Stomach (tissue), 9 donors: ENCODE data around the gene SUPV3L1. TPM values are rescaled to one million over a fixed set of nuclear protein-coding genes. Genes with fewer than 3 reads are reported as not detected.

Experiments used
- DNase-seq, 2 donors: peaks; one replicate each; pipeline versions ENCODE4 v3.0.0 to v3.0.0-alpha.2; 2013 to 2019
- H3K27ac ChIP-seq, 5 donors: fragments of 200-600 bp in 4 of 5; sonication (generic) in 4 of 5; one replicate each; pipeline ENCODE4 v1.5.1; 2013 to 2019; ENCODE audit warnings: mild to moderate bottlenecking in 1 of 5, moderate library complexity in 1 of 5
- H3K27me3 ChIP-seq, 3 donors: fragments of 200-600 bp; sonication (generic); one replicate each; pipeline ENCODE4 v1.5.1; 2017 to 2019; ENCODE audit warnings: mixed run types in 1 of 3
- H3K36me3 ChIP-seq, 4 donors: fragments of 200-600 bp; sonication (generic); 1 replicate in 3 of 4; 2 replicates in 1 of 4; pipeline ENCODE4 v1.5.1; 2016 to 2019
- H3K4me1 ChIP-seq, 4 donors: fragments of 200-600 bp; sonication (generic); one replicate each; pipeline ENCODE4 v1.5.1; 2016 to 2019
- H3K4me3 ChIP-seq, 4 donors: fragments of 200-600 bp; sonication (generic) in 3 of 4; one replicate each; pipeline ENCODE4 v1.5.1; 2016 to 2019; ENCODE audit warnings: mild to moderate bottlenecking in 1 of 4
- H3K9me3 ChIP-seq, 4 donors: fragments of 200-600 bp; sonication (generic); one replicate each; pipeline ENCODE4 v1.5.1; 2016 to 2019
- EP300 ChIP-seq: sonication (generic); formaldehyde crosslinking; IDR thresholded peaks from one replicate; pipeline ENCODE4 v1.6.1; 2017; ENCODE audit warnings: antibody characterized with exemption
- POLR2A ChIP-seq, 4 donors: fragments of 450-650 bp; IDR thresholded peaks; one replicate each; pipeline ENCODE4 v1.6.1; 2016; ENCODE audit warnings: antibody characterized with exemption in 4 of 4, control low read depth in 2 of 4, mild to moderate bottlenecking in 1 of 4, moderate library complexity in 1 of 4
- POLR2AphosphoS5 ChIP-seq, 3 donors: sonication (generic); formaldehyde crosslinking; IDR thresholded peaks; one replicate each; pipeline ENCODE4 v1.6.1; 2016; ENCODE audit warnings: antibody characterized with exemption in 3 of 3
- WGBS, 5 donors: extraction: QIAGEN DNeasy Blood & Tissue Kit in 3 of 5; methylation state at CpG; one replicate each; pipeline versions ENCODE4 v1.1.5 to v1.1.7; 2013 to 2018; 5-methylcytosine and 5-hydroxymethylcytosine counted together
- intact Hi-C: fragments of 100-400 bp; cut with DNase I; formaldehyde crosslinking; loops from one replicate; pipeline ENCODE4 v1.15.1; 2023; ENCODE audit warnings: low total_unique reads
- polyA plus RNA-seq, 3 donors: library from polyadenylated mRNA; stranded (reverse); fragments of 200-250 nt; gene quantifications; one replicate each; pipeline ENCODE4 v1.2.3, GENCODE V29; 2013
- total RNA-seq, 5 donors: library from RNA; depleted of rRNA; stranded (reverse); fragments of >200 nt; gene quantifications; one replicate each; pipeline versions ENCODE4 v1.1.0 to v1.2.3, GENCODE V29; 2014 to 2016
- TF ChIP-seq, protein P1 (sequence below), 7 experiments: fragments of 450-650 bp in 4 of 7; fragments of 200-600 bp in 3 of 7; sonication (generic) in 3 of 7; IDR thresholded peaks; one replicate each; pipeline ENCODE4 v1.5.1; 2016 to 2019; ENCODE audit warnings: antibody characterized with exemption in 7 of 7, control low read depth in 2 of 7, mild to moderate bottlenecking in 1 of 7
- donor health status: healthy with polysubstance abuse.
- donor health status: Bipolar disorder and iron deficiency.
- donor health status: healthy.

SUPV3L1 gene
- total and polyA plus RNA-seq, 8 donors = 15.2 to 111 (median 45.5) TPM

DNA sequence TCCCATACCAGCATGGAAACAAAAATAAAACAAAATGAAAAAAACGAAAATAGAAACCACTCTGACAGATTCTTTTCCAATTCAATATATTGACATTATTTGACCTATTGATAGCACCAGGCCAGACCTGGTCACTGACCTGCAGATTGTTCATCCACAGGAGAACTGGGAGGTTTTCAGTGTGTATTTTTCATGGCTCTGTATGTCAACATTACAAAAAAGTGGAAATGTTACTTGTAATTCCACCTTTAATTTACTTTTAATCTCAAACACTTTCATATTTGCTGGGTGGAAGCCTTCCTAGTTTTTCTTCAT, 43.0 kb downstream of the SUPV3L1 start:
- Histone ChIP-seq H3K9me3 (no peaks in the 10 kb centered on the region), H3K4me3 (no peak overlapping the region), H3K4me1 (peaks cover 4 to 30% (median 11%) of the 10 kb centered on the region in 4 donors), H3K36me3 (no peaks in the 10 kb centered on the region), H3K27me3 (peaks cover 0 to 17% (median 0%) of the 10 kb centered on the region in 3 donors), H3K27ac (peak overlapping the region; percentile 74 to 89 (median 86))
- intact Hi-C loops = no loop called here
- 6 to 22% (median 17%) methylated on average over 1 of the region's 1 CpG for WGBS, 5 donors
- TF ChIP-seq, protein P1, sequence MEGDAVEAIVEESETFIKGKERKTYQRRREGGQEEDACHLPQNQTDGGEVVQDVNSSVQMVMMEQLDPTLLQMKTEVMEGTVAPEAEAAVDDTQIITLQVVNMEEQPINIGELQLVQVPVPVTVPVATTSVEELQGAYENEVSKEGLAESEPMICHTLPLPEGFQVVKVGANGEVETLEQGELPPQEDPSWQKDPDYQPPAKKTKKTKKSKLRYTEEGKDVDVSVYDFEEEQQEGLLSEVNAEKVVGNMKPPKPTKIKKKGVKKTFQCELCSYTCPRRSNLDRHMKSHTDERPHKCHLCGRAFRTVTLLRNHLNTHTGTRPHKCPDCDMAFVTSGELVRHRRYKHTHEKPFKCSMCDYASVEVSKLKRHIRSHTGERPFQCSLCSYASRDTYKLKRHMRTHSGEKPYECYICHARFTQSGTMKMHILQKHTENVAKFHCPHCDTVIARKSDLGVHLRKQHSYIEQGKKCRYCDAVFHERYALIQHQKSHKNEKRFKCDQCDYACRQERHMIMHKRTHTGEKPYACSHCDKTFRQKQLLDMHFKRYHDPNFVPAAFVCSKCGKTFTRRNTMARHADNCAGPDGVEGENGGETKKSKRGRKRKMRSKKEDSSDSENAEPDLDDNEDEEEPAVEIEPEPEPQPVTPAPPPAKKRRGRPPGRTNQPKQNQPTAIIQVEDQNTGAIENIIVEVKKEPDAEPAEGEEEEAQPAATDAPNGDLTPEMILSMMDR (IDR thresholded peaks at IDR 0.05) = no peak
- TF ChIP-seq POLR2A (IDR thresholded peaks at IDR 0.05) = no peak
- no peak for TF ChIP-seq POLR2AphosphoS5 (IDR thresholded peaks at IDR 0.05)
- no peak for TF ChIP-seq EP300
- DNase-seq = no peak

DNA sequence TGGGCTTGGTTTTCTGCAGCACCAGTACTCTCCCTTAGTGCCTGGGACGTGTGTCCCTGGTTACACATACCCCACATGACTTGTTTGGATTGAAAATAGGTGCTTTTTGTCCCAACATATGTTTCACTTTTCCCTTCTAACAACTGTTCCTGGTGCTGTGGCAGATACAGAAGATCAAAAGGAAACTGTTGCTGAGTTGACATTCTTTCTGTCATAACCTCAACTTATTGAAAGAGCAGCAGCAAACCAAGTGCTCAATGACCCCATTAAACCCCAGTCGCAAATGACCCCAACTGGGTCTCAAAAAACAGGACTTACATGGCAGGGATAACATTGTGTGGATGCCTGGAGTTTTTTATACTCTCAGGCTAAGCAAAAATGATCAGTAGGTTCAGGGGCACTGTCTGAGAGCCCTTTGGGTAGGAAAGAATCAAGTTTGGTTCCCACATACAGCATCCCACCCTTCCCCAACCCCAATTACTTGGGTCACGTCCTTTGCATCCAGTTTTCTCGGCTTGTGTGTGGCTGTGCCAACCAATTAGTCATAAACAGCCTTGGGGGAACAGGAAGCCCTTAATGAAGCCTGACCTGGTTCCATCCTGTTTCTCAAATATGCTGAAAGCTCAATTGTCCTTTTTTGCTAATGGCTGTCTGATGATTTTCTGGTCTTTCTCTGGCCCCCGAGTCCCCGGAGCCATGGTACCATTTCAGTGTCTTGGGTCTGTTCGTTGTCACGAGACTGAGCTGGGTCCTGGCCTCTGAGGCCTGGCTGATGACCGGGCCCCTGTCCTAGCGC, 45.0 kb downstream of the SUPV3L1 start:
- Histone ChIP-seq H3K4me3 (no peak overlapping the region), H3K27ac (peak overlapping the region in 1 of 5 donors; percentile 14), H3K27me3 (peaks cover 0 to 7% (median 0%) of the 10 kb centered on the region in 3 donors), H3K36me3 (no peaks in the 10 kb centered on the region), H3K9me3 (no peaks in the 10 kb centered on the region), H3K4me1 (peaks cover 4 to 43% (median 18%) of the 10 kb centered on the region in 4 donors)
- intact Hi-C loops = no loop called here
- peak in 1 of 2 donors; percentile 37 for DNase-seq
- TF ChIP-seq EP300 = no peak
- TF ChIP-seq POLR2AphosphoS5 (IDR thresholded peaks at IDR 0.05) = no peak
- TF ChIP-seq POLR2A (IDR thresholded peaks at IDR 0.05) = no peak
- TF ChIP-seq, protein P1 (IDR thresholded peaks at IDR 0.05) = no peak
- 48 to 71% (median 69%) methylated on average over 8 to 10 of the region's 10 CpGs for WGBS, 5 donors

DNA sequence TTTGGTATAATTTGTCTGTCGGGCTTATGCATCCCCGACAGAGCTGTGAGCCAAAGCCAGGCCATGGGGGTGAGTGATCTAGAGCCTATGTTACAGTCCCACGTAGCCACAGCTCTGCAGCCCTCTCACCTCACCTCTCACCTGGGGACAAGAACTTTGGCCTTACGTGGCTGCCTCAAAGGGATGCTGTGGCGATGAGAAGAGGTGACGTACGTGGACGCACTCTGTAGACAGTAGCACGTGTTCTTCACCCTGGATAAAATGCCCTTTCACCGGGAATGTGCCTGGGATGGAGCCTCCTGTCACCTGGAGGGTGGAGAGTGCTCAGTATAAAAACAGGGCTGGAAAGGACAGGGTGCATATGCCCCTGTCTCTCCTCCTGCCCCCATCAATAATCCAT, 45.6 kb downstream of the SUPV3L1 start:
- Histone ChIP-seq H3K9me3 (no peaks in the 10 kb centered on the region), H3K27ac (peak overlapping the region in 1 of 5 donors; percentile 14), H3K36me3 (no peaks in the 10 kb centered on the region), H3K4me3 (no peak overlapping the region), H3K4me1 (peaks cover 4 to 46% (median 18%) of the 10 kb centered on the region in 4 donors), H3K27me3 (peaks cover 0 to 7% (median 0%) of the 10 kb centered on the region in 3 donors)
- intact Hi-C loops = no loop called here
- no peak for DNase-seq
- TF ChIP-seq, protein P1 (IDR thresholded peaks at IDR 0.05) = no peak
- TF ChIP-seq POLR2A (IDR thresholded peaks at IDR 0.05) = no peak
- no peak for TF ChIP-seq POLR2AphosphoS5 (IDR thresholded peaks at IDR 0.05)
- TF ChIP-seq EP300 = no peak
- 78 to 93% (median 86%) methylated on average over 9 to 10 of the region's 10 CpGs for WGBS, 5 donors

DNA sequence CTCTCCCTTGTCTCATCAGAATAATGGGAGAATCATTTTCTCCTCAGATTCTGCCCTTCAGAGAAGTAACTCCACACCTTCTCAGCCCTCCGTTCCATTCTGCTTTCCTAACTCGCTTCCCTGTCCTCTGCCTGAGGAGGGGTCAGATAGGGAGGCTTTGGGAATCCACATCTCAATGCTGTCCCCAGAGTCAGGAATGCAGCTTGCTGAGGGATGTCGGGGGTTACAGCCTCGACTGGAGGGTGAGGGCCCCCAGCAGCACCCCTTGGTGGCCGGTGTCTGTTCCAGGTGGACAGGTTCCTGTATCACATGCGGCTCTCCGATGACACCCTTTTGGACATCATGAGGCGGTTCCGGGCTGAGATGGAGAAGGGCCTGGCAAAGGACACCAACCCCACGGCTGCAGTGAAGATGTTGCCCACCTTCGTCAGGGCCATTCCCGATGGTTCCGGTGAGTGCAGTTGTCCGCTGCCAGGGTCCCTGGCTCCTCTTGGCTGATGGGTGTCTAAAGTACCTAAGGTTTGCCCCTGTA, 47.0 kb downstream of the SUPV3L1 start:
- Histone ChIP-seq H3K4me1 (peaks cover under 1 to 38% (median 16%) of the 10 kb centered on the region in 4 donors), H3K27me3 (no peaks in the 10 kb centered on the region), H3K27ac (no peak overlapping the region), H3K4me3 (no peak overlapping the region), H3K36me3 (no peaks in the 10 kb centered on the region), H3K9me3 (no peaks in the 10 kb centered on the region)
- 81 to 94% (median 90%) methylated on average over 10 to 14 of the region's 14 CpGs for WGBS, 5 donors
- no peak for DNase-seq
- intact Hi-C loops = no loop called here
- no peak for TF ChIP-seq EP300
- TF ChIP-seq POLR2A (IDR thresholded peaks at IDR 0.05) = no peak
- TF ChIP-seq POLR2AphosphoS5 (IDR thresholded peaks at IDR 0.05) = no peak
- TF ChIP-seq, protein P1 (IDR thresholded peaks at IDR 0.05) = no peak
